T-cell (primary cell): ENCODE results near the gene DLG2. TPM values are rescaled to one million over a fixed set of nuclear protein-coding genes. Genes with fewer than 3 reads are reported as not detected.

Experiments
- ATAC-seq, 4 experiments: fragments of 200-7000 bp in 3 of 4; fragments of 150-1000 bp in 1 of 4; cut with Tn5 transposase; replicated peaks in 1 of 4; 1 replicate in 3 of 4; 2 replicates in 1 of 4; pipeline ENCODE4 v1.10.0; 2021; ENCODE audit warnings: moderate library complexity in 3 of 4, mild to moderate bottlenecking in 2 of 4, moderate number of reproducible peaks in 1 of 4
- CTCF ChIA-PET, 2 donors: fragments of 300-600 bp; sonication (Branson Sonifier 250); formaldehyde crosslinking; loops; one replicate each; lab custom pipeline; 2022; ENCODE audit warnings: antibody characterized with exemption in 2 of 2; lab: Charles Lee
- POLR2A ChIA-PET, 2 donors: fragments of 300-600 bp; sonication (Branson Sonifier 250); formaldehyde crosslinking; loops; one replicate each; lab custom pipeline; 2022; ENCODE audit warnings: antibody characterized with exemption in 2 of 2; lab: Charles Lee
- DNase-seq, 35 experiments: peaks; one replicate each; pipeline versions ENCODE4 v3.0.0 to v3.0.0-alpha.2; 2013 to 2023
- H3K27ac ChIP-seq: one replicate; pipeline ENCODE4 v1.5.1; 2013; ENCODE audit warnings: low read length
- H3K27me3 ChIP-seq, 2 experiments: replicated peaks in 1 of 2; 1 replicate in 1 of 2; 2 replicates in 1 of 2; pipeline versions ENCODE4 v1.6.1 to v1.7.0; 2013; ENCODE audit warnings: low read length in 1 of 2, mixed read lengths in 1 of 2; ENCODE audit not compliant: control insufficient read depth in 2 of 2, insufficient read depth in 2 of 2; ENCODE audit errors: extremely low read depth in 1 of 2
- H3K36me3 ChIP-seq, 2 donors: 1 replicate in 1 of 2; 2 replicates in 1 of 2; pipeline versions ENCODE4 v1.6.1 to v1.7.0; 2013; ENCODE audit warnings: low read length in 1 of 2; ENCODE audit not compliant: control insufficient read depth in 2 of 2, insufficient read depth in 1 of 2; ENCODE audit errors: extremely low read depth in 1 of 2
- H3K4me1 ChIP-seq, 2 experiments: 1 replicate in 1 of 2; 2 replicates in 1 of 2; pipeline versions ENCODE4 v1.6.1 to v1.7.0; 2013; ENCODE audit warnings: low read length in 2 of 2, mixed read lengths in 1 of 2; ENCODE audit not compliant: insufficient read depth in 2 of 2, control insufficient read depth in 1 of 2; ENCODE audit errors: extremely low read depth in 1 of 2
- H3K4me3 ChIP-seq, 2 donors: 1 replicate in 1 of 2; 2 replicates in 1 of 2; pipeline versions ENCODE4 v1.5.1 to v1.7.0; 2013; ENCODE audit warnings: mild to moderate bottlenecking in 2 of 2, low read length in 1 of 2, moderate library complexity in 1 of 2; ENCODE audit not compliant: control insufficient read depth in 1 of 2; ENCODE audit errors: extremely low read depth in 1 of 2
- H3K9me3 ChIP-seq: 2 replicates; pipeline ENCODE4 v1.7.0; 2013
- H3K27ac Mint-ChIP-seq, 2 donors: one replicate each; pipeline ENCODE4 v1.8.0; 2020 to 2021; ENCODE audit warnings: mild to moderate bottlenecking in 2 of 2, mixed read lengths in 2 of 2
- H3K27me3 Mint-ChIP-seq, 2 donors: one replicate each; pipeline ENCODE4 v1.8.0; 2021 to 2022; ENCODE audit warnings: mixed read lengths in 2 of 2
- H3K36me3 Mint-ChIP-seq: one replicate; pipeline ENCODE4 v1.8.0; 2021; ENCODE audit warnings: mixed read lengths
- H3K4me1 Mint-ChIP-seq, 3 donors: one replicate each; pipeline ENCODE4 v1.8.0; 2020 to 2022; ENCODE audit warnings: mixed read lengths in 3 of 3, mild to moderate bottlenecking in 1 of 3
- H3K4me3 Mint-ChIP-seq, 3 donors: one replicate each; pipeline ENCODE4 v1.8.0; 2020 to 2022; ENCODE audit warnings: mild to moderate bottlenecking in 3 of 3, mixed read lengths in 3 of 3, moderate library complexity in 3 of 3
- H3K9me3 Mint-ChIP-seq, 3 donors: one replicate each; pipeline ENCODE4 v1.8.0; 2020 to 2022; ENCODE audit warnings: mixed read lengths in 3 of 3
- WGBS: methylation state at CpG from one replicate; pipeline ENCODE4 v1.1.5; 2013; ENCODE audit warnings: missing lambda C conversion rate; ENCODE audit not compliant: insufficient coverage; 5-methylcytosine and 5-hydroxymethylcytosine counted together
- total RNA-seq, 35 experiments: library from RNA in 6 of 35; stranded (reverse) in 6 of 35; fragments of 120-200 nt in 1 of 35; gene quantifications; one replicate each; pipeline versions ENCODE4 v1.2.1 to v1.2.4 and lab custom pipeline; 2013 to 2026

DLG2 gene
- total RNA-seq, 5 donors from 2014 or later (not counting 1 experiment from before 2014, with no cell fraction given), result 2.3 to 4.1 (median 2.9) TPM

DNA sequence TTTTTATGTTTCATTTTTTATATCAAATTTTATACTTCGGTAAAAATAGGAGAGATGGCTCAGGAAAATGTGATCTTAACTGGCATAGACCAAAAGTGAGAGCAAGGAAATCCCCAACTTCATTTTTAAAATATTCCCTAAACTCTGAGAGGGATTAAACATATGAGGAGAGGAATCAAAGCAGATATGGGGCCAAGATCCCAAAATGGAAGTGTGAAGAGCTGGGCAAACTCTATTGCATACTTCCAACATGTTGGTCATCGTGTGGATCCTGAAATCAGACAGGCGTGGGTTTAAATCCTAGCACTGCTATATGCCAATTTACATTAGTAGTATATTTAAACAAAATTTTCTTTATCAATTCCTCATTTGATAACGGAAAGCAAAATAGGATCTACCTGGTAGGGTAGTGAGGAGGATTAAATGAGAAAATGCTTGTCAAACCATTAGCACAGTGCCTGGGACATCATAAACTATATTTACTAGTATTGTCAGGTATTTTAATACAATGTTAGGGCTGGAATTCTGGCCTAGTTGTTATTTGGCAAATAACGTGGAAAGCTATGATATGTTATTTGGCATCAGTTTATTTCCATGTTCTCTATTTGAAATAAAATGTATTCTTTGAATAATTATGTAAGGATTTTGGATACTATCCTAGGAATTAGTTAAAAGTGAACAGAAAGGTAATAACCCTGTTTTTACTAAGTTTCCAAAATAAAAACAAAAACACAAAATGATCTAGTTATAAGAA is 1948.1 kb downstream of the DLG2 start:
- Histone ChIP-seq H3K9me3 (no peaks in the 10 kb centered on the region), H3K36me3 (no peaks in the 10 kb centered on the region), H3K27ac (no peak overlapping the region), H3K27me3 (no peaks in the 10 kb centered on the region), H3K4me3 (no peak overlapping the region), H3K4me1 (no peaks in the 10 kb centered on the region)
- Mint-ChIP-seq H3K27me3 (peaks cover 0 to 14% of the 10 kb centered on the region in 2 donors), H3K4me1 (no peaks in the 10 kb centered on the region), H3K4me3 (no peak overlapping the region), H3K27ac (no peak overlapping the region), H3K9me3 (no peaks in the 10 kb centered on the region), H3K36me3 (no peaks in the 10 kb centered on the region)
- no peak for DNase-seq
- CTCF ChIA-PET, result no interaction called here
- WGBS, result no CpG with 5 or more reads among the region's 5 CpGs
- ATAC-seq, result no peak
- POLR2A ChIA-PET, result no interaction called here

DNA sequence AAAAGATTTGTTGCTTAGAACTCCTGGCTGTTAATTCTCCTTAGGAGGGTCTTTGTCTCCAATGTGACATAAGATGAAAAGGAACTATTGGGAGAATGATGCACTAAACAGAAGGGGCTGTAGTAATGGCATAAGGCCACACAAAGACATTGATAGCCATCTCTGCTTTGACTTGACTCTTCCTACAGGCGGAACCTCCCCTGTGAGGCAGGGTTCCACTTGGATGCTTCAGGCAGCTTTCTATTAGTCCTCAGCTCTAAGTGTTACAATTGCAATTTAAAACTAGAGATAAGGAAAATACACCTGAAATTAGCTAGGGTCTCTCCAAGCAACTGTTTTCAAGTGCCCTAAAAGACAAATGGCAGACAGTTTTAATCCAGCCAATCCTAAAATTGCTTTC is 1949.4 kb downstream of the DLG2 start:
- ChIA-PET POLR2A (no interaction called here), CTCF (no interaction called here)
- no peak overlapping the region for H3K27ac Mint-ChIP-seq
- H3K27me3 ChIP-seq, result no peaks in the 10 kb centered on the region
- WGBS, result 100% methylated on average over 1 of the region's 1 CpG
- H3K4me3 Mint-ChIP-seq, result no peak overlapping the region
- H3K4me1 Mint-ChIP-seq, result no peaks in the 10 kb centered on the region
- H3K36me3 ChIP-seq, result no peaks in the 10 kb centered on the region
- H3K4me3 ChIP-seq, result no peak overlapping the region
- DNase-seq (no peak), ATAC-seq (no peak)
- no peaks in the 10 kb centered on the region for H3K36me3 Mint-ChIP-seq
- no peaks in the 10 kb centered on the region for H3K4me1 ChIP-seq
- no peak overlapping the region for H3K27ac ChIP-seq
- H3K9me3 Mint-ChIP-seq, result no peaks in the 10 kb centered on the region
- peaks cover 0 to 11% of the 10 kb centered on the region in 2 donors for H3K27me3 Mint-ChIP-seq
- H3K9me3 ChIP-seq, result no peaks in the 10 kb centered on the region

DNA sequence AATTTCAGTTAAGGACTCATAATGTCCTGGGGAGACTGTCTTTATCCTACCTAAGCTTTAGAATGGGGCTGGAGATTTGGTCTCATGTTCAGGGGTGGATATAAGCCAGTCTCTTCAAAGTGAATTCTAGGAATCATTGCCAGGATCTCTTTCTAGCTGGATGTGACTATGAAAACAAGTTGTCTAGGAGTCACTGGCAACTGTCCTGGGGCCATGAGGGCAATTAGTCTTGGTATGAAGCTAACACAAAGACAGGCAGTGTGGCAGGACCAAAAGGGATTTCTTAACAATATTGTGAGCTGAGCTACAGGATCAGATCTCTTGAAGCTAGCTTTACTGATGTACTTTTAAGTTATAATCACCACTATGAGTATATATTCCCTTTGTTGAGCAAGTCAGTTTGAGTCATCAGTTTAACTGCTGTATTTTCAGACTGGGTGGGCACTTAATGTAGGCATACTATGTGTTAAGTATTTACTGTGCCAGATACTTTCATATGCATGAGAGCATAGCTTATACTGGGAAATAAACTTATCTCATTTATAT is 1951.0 kb downstream of the DLG2 start:
- Mint-ChIP-seq H3K36me3 (no peaks in the 10 kb centered on the region), H3K4me1 (no peaks in the 10 kb centered on the region), H3K9me3 (no peaks in the 10 kb centered on the region), H3K4me3 (no peak overlapping the region), H3K27me3 (peaks cover 0 to 9% of the 10 kb centered on the region in 2 donors), H3K27ac (no peak overlapping the region)
- Histone ChIP-seq H3K27me3 (no peaks in the 10 kb centered on the region), H3K9me3 (no peaks in the 10 kb centered on the region), H3K36me3 (no peaks in the 10 kb centered on the region), H3K27ac (no peak overlapping the region), H3K4me3 (no peak overlapping the region), H3K4me1 (no peaks in the 10 kb centered on the region)
- ATAC-seq (no peak), DNase-seq (no peak)
- ChIA-PET CTCF (no interaction called here), POLR2A (no interaction called here)

- H3K27me3 ChIP-seq, result no peaks in the 10 kb centered on the region
- no peaks in the 10 kb centered on the region for H3K4me1 Mint-ChIP-seq
- no peaks in the 10 kb centered on the region for H3K36me3 ChIP-seq
- H3K4me3 ChIP-seq, result no peak overlapping the region
- H3K4me3 Mint-ChIP-seq, result no peak overlapping the region
- H3K9me3 ChIP-seq, result no peaks in the 10 kb centered on the region
- no peaks in the 10 kb centered on the region for H3K4me1 ChIP-seq
- no peaks in the 10 kb centered on the region for H3K9me3 Mint-ChIP-seq
- no CpG with 5 or more reads among the region's 1 CpG for WGBS
- peaks cover 0 to 3% of the 10 kb centered on the region in 2 donors for H3K27me3 Mint-ChIP-seq
- ChIA-PET CTCF (no interaction called here), POLR2A (no interaction called here)
- DNase-seq (no peak), ATAC-seq (no peak)
- no peaks in the 10 kb centered on the region for H3K36me3 Mint-ChIP-seq
- no peak overlapping the region for H3K27ac ChIP-seq
- H3K27ac Mint-ChIP-seq, result no peak overlapping the region
Measured at GRCh38 chr11:83674102-83674896, 1952.8 kb downstream of the DLG2 start.

GRCh38 chr11:83671289-83671688 is 1955.9 kb downstream of the DLG2 start:
- Mint-ChIP-seq H3K4me1 (no peaks in the 10 kb centered on the region), H3K27ac (no peak overlapping the region), H3K36me3 (no peaks in the 10 kb centered on the region), H3K27me3 (peaks cover 0 to 3% of the 10 kb centered on the region in 2 donors), H3K9me3 (peaks cover 0 to 3% (median 0%) of the 10 kb centered on the region in 3 donors), H3K4me3 (no peak overlapping the region)
- ATAC-seq (no peak), DNase-seq (no peak)
- H3K27ac ChIP-seq, result no peak overlapping the region
- no peaks in the 10 kb centered on the region for H3K36me3 ChIP-seq
- no CpG with 5 or more reads among the region's 2 CpGs for WGBS
- H3K27me3 ChIP-seq, result no peaks in the 10 kb centered on the region
- no peaks in the 10 kb centered on the region for H3K4me1 ChIP-seq
- POLR2A ChIA-PET, result no interaction called here
- no peaks in the 10 kb centered on the region for H3K9me3 ChIP-seq
- H3K4me3 ChIP-seq, result no peak overlapping the region
- CTCF ChIA-PET, result interaction anchor here in 1 of 2 donors (0.6 kb wide), 1 partner anchor 469 kb away, joined by 5 read pairs; no protein-coding TSS in a partner anchor

DNA sequence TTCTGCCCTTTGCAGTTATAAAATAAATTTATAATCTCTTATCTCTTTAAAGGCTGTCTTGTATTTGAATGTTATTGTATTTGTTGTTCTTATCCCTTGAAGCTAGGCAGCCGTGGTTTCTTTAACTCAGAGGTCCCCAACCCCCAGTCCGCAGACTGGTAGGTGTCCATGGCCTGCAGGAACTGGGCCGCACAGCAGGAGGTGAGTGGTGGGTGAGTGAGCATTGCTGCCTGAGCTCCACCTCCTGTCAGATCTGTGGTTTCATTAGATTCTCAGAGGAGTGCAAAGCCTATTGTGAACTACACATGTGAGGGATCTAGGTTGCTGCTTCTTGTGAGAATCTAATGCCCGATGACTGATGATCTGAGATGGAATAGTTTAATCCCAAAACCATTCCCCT is 1961.0 kb downstream of the DLG2 start:
- no peaks in the 10 kb centered on the region for H3K27me3 Mint-ChIP-seq
- no peaks in the 10 kb centered on the region for H3K4me1 Mint-ChIP-seq
- ChIA-PET CTCF (no interaction called here), POLR2A (no interaction called here)
- H3K4me1 ChIP-seq, result no peaks in the 10 kb centered on the region
- peaks cover 0 to 3% (median 0%) of the 10 kb centered on the region in 3 donors for H3K9me3 Mint-ChIP-seq
- DNase-seq (no peak), ATAC-seq (no peak)
- no peaks in the 10 kb centered on the region for H3K36me3 ChIP-seq
- H3K27me3 ChIP-seq, result no peaks in the 10 kb centered on the region
- H3K36me3 Mint-ChIP-seq, result no peaks in the 10 kb centered on the region
- no peak overlapping the region for H3K27ac Mint-ChIP-seq
- WGBS, result 100% methylated on average over 1 of the region's 4 CpGs
- H3K4me3 ChIP-seq, result no peak overlapping the region
- no peak overlapping the region for H3K4me3 Mint-ChIP-seq
- no peak overlapping the region for H3K27ac ChIP-seq
- no peaks in the 10 kb centered on the region for H3K9me3 ChIP-seq
